IPS DF 4.7 (cell line): ENCODE results near the gene ESR1.
"Not testable (repeated sequence)": the region's sequence is repeated elsewhere in the genome, so short reads cannot be mapped to it uniquely, and the experiment has no call there.

ENCODE experiments used
- DNase-seq: peaks from one replicate; pipeline ENCODE4 v3.0.0-alpha.2; 2013; ENCODE audit warnings: low spot score; ENCODE audit errors: extremely low read depth

Gene ESR1

DNA sequence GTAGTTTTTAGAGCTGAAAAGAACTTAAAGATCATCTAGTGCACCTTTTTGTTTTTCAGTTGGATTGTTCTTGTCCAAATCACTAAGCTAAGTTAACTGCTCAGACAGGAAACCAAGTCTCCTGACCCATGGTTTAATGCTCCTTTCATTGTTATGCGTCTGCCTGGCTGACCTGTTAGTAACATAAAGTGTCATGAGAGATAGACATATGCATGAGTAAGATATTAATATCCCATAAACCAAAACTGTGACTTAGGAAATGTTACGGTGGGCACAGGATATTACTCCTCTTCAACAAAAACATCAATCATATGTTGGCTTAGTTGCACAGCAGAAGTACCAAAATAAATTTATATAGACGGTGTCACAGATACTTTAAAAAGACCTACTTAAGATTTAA, 84.0 kb downstream of the ESR1 start:
- no peak for DNase-seq

- DNase-seq, result not testable (repeated sequence)
Observed at GRCh38 chr6:151894426-151894825, 86.9 kb downstream of the ESR1 start.

GRCh38 chr6:151899221-151899620, 91.7 kb downstream of the ESR1 start:
- not testable (repeated sequence) for DNase-seq

DNA sequence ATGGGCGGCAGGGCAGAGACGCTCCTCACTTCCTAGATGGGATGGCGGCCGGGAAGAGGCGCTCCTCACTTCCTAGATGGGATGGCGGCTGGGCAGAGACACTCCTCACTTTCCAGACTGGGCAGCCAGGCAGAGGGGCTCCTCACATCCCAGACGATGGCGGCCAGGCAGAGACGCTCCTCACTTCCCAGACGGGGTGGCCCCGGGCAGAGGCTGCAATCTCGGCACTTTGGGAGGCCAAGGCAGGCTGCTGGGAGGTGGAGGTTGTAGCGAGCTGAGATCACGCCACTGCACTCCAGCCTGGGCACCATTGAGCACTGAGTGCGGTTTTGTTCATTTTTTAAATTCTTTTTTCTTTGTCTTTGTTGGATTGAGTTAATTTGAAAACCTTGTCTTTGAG, 92.3 kb downstream of the ESR1 start:
- DNase-seq, result not testable (repeated sequence)

- DNase-seq, result no peak
Observed at GRCh38 chr6:151900256-151900655, 92.8 kb downstream of the ESR1 start.

DNA sequence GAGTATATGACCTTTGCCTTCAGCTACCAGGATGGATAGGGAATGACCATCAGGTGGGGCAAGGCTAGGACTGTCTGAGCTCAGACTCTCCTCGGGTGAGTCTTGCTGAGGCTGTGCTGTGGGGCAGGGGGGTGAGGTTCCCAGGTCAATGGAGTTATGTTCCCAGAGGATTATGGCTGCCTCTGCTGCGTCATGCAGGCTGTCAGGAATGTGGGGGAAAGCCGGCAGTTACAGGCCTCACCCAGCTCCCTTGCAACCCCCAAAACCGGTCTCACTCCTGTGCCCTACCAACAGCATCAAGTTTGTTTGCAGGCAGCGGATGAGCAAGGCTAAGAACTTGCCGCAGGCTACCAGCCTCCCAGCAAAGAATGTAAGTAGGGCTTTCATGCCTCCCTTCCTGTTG, 93.5 kb downstream of the ESR1 start:
- DNase-seq, result no peak

GRCh38 chr6:151904631-151905030, 97.1 kb downstream of the ESR1 start:
- DNase-seq, result no peak

- DNase-seq, result no peak
Observed at GRCh38 chr6:151905072-151905471, 97.6 kb downstream of the ESR1 start.

DNA sequence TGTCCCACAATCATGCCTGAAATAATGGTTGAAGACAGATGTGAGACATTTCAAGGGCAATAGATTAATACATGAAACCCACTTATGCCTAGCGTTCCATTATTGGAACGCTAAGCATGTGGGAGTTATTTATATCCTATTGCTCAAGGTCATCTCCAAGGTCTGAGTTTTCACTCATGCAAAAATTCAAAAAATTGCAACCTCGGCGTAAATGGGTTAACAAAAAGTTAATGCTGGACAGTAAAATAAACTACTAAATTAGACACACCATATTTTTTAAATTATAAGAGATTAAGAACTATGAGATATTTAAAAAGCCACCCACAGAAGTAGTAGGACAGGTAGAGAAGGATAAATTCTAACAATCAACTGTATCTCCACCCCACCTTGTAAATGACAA, 98.4 kb downstream of the ESR1 start:
- no peak for DNase-seq

DNA sequence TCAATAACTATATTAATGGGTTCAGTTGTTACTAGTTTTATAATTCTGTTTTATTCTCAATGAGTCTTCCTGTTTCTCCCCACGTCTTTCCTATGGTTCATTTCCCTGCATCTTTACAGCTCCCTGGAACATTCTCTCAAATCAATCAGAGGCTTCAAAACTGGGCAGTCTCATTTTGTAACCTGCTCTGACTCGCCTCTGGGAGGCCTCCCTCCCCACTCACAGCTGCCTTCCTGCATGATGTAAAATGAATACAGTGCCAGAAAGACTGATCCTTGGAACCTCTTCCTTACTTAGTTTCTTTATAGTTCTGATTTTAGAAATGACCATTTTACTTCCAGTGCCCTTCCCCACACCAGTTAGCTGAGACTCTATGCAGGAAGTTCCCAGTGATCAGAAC, 103.9 kb downstream of the ESR1 start:
- DNase-seq, result no peak

DNA sequence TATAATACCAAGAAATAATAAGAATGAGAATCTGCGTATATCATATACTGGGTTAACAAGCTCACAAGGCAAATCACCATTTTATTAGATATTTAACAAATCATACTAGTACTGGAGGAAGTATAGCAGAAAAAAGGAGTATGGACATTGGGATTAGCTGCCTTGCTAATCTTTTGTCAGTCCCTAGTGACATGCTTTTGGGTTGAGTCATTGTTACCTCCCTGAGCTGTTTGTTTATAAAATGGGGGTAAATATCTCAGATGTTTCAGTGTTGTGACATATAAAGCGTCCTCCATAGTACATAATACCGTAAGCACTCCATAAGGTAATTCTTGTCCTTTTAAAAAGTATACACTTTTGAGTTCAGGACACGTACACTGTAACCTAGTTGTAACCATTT, 107.0 kb downstream of the ESR1 start:
- no peak for DNase-seq

DNA sequence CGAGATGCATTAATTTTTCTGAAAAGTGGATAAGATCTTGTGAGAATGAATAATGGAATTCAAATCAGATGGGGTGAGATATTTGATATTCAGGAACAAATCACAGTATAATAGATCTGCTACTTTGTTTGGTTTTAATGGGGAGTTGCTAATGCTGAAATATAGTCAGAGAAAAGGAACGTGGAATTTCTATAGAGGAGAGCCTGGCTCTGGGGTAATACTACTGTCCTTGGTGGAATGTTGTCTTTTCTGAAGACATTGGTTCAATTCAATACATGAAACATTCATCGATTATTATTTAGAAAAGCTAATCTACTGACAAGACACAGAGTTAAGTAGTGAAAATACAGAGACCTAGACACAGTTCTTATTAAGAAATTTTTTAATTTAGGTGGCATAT, 108.6 kb downstream of the ESR1 start:
- DNase-seq, result no peak

DNA sequence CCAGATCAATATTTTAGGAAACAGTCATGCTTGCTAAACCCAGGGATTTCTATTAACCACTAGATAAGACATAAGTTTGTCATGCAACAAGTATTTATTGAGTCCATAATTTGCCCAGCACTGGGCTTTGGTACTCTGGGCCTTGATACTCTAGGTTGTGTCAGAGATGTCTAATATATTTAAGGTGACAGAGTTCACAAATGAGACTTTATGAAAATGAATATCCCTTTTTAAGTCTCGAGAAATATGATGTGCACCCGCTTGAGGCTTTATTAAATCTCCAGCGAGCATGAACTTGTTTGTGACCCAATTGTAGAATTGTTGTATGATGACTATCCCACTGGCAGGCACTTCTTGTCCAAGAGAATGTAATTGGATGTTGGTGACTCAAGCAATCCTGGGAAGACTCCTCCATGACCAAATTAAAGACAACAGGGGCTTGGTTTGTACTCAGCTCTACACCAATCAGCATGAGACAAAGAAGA, 109.2 kb downstream of the ESR1 start:
- DNase-seq, result no peak

- DNase-seq, result no peak
Observed at GRCh38 chr6:151917531-151918329, 110.2 kb downstream of the ESR1 start.

- DNase-seq, result no peak
Observed at GRCh38 chr6:151940307-151940706, 132.8 kb downstream of the ESR1 start.

GRCh38 chr6:151948002-151948743, 140.7 kb downstream of the ESR1 start:
- DNase-seq, result no peak

GRCh38 chr6:151958332-151958731, 150.8 kb downstream of the ESR1 start:
- no peak for DNase-seq

- no peak for DNase-seq
Observed at GRCh38 chr6:151959086-151959485, 151.6 kb downstream of the ESR1 start.

- no peak for DNase-seq
Observed at GRCh38 chr6:151961809-151962208, 154.3 kb downstream of the ESR1 start.

DNA sequence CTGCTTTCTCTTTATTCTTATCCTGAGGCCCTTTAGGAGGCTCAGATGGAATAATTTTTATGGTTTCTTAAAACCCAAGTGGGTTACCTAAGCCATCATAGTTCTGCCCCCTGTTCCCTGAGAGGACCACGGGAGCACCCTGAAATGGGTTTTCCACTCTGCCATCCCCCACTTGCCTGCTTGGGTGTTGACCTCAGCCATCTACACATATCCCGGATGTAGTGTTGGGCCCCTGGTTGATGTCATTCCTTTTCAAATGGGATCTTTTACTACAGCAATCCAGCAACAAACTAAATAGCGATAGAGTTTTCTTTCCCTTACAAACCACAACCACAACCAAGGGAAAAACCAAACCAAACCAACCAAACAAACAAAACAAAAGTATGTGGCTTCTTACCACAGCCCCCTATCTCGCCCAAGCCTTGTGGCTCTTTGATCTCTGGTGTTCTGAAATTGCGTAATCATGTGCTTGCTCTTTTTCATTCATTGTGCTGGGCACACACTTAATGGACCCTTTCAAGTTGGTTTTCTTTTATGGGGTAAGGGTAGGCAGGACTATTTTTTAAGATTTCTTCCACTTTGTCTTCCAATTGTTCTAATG, 154.9 kb downstream of the ESR1 start:
- no peak for DNase-seq

GRCh38 chr6:151963001-151963400, 155.5 kb downstream of the ESR1 start:
- DNase-seq, result no peak

DNA sequence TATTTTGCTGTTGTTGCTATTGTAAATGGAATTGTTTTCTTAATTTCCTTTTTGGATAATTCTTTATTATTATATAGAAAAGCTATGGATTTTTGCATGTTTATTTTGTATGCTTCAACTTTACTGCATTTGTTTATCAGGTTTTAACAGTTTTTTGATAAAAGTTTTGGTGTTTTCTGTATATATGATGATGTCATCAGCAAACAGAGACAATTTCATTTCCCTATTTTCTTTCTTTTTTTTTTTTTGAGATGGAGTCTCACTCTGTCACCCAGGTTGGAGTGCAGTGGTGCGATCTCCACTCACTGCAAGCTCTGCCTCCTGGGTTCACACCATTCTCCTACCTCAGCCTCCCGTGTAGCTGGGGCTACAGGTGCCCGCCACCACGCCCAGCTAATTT, 156.9 kb downstream of the ESR1 start:
- not testable (repeated sequence) for DNase-seq
